NCI-H69 (cell line): ENCODE measurements around the gene OPRM1.
"Not testable (repeated sequence)": the region's sequence is repeated elsewhere in the genome, so short reads cannot be mapped to it uniquely, and the experiment has no call there.

Experiments used
- DNase-seq: peaks from one replicate; lab custom pipeline; 2025; lab: John Stamatoyannopoulos, UW

Gene OPRM1

GRCh38 chr6:154239392-154239791 lies 200.4 kb downstream of the OPRM1 start:
- DNase-seq: no peak

GRCh38 chr6:154241061-154241460 lies 202.0 kb downstream of the OPRM1 start:
- DNase-seq: not testable (repeated sequence)

DNA sequence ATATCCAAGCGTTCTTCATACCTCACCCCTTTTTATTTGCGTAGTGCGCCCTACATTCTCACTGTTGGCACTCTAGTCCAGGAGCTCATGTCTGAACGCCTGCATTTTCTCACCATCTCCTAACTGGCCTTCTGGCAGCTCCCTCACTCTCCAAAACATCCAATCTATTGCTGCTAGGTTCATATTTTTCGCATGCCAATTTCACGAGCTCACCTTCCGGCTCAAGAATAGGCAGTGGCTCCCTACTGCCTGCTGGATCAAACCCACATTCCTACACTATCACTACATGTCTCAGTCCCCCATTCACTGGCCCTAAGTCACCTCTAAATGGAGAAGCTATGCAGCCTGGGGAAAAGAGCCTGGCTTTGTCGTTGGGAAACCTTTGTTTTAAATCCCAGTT lies 202.5 kb downstream of the OPRM1 start:
- no peak for DNase-seq

GRCh38 chr6:154242617-154243357 lies 203.7 kb downstream of the OPRM1 start:
- DNase-seq: no peak

GRCh38 chr6:154243793-154244750 lies 205.0 kb downstream of the OPRM1 start:
- peak; percentile 60 for DNase-seq

DNA sequence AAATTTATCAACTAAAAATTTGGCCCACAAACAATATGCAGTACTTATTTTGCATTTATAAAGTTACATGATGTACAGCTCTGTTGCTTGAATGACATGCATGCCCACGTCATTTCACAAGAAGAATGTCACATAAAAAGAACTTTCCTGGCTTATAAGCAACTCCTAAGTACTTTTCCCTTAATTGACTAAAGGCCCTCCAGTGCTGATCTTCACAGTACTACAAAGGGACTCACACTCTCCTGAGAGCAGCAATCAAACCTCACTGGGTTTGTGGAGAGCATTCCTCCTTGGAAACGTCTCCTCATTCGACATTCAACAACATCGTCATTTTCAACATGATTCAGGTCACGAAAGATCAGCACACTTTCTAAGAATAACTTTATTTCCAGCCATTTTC lies 206.5 kb downstream of the OPRM1 start:
- no peak for DNase-seq

- DNase-seq: no peak
Observed at GRCh38 chr6:154246723-154247118, 207.7 kb downstream of the OPRM1 start.

GRCh38 chr6:154247119-154247861 lies 208.2 kb downstream of the OPRM1 start:
- DNase-seq: peak; percentile 46

DNA sequence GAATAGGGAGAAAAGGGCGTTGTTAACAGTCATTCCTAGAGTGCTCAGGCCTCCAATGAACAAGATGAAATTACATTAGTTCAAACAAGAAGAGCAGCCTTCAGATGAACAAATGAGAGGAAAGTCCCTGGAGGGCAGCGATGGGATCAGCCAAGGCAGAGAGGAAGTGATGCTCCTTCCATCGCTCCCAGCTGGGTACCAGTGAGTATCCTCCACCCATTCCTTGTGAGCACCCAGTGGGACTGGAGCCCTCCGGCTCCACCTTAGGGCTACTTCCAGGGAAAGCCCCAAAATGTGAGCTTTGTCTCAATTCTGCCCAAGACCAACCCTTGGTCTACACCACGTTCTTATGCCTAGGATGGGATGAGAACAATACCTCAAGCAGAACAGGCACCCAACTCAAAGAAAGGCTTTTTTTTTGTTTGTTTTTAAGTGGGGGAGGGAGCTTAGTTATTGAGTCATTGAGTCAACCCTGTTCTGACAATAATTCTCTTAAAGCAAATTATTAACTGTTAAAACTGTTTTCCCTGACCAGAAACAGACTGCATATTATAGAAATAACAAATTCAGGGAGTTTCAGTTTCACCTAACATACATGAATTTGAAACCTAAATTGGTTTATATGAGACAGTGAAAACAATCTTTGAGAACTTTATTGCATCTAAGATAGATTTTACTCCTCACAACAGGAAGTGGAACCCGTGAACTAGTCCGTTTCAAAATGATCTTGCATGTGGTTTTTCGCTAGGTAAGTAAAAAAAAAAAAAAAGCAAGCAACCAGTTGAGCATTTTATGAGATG lies 210.7 kb downstream of the OPRM1 start:
- no peak for DNase-seq

DNA sequence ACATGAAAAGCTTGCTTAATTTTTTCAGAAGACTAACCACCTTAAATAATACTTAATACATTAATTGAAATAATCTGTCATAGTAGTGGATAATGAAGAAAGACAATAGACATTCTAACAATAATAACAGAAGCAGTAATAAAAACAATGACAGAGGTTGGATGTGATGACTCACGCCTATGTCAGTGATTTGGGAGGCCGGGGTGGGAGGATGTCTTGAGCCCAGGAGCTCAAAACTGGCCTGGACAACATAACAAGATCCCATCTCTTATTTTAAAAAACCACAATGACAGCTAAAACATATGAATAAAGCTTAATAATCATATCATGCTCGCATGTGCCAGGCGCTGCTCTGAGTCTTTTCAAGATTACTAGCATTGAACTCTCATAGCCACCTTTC lies 212.1 kb downstream of the OPRM1 start:
- no peak for DNase-seq

DNA sequence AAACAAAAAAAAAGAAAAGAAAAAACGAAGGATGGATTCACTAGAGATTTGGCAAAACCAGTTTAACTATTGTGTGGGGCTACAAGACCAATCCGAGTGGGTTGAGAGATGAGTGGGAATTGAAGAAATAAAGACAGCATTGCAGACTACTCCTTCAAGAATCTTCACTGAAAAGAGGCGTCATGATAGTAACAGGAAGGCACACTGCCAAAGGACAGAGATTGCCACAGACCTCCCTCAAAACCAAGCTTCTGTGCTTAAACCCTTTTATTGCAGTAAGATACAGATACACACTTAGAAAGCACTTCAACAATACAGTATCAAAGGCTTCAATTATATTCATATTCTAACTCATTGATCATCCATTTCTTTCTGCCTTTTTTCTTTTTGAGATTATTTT lies 213.6 kb downstream of the OPRM1 start:
- DNase-seq: no peak

DNA sequence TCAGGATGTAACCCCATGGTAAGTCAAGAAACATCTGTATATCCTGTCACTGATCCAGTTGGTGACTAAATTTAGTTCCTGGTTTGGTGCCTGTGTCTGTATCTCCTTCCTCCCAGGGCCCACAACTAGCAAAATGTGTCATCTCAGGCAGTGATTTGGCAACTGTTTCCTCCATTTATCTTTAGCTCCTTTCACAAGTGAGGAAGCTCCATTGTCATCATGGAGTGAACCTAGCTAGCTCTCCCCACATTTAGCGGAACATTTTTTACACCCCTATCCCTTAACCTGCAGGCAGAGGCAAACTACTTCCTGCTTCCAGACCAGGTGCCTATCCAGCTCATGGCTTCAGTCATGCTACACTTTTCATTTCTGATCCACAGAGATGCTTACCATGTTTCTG lies 218.0 kb downstream of the OPRM1 start:
- no peak for DNase-seq

DNA sequence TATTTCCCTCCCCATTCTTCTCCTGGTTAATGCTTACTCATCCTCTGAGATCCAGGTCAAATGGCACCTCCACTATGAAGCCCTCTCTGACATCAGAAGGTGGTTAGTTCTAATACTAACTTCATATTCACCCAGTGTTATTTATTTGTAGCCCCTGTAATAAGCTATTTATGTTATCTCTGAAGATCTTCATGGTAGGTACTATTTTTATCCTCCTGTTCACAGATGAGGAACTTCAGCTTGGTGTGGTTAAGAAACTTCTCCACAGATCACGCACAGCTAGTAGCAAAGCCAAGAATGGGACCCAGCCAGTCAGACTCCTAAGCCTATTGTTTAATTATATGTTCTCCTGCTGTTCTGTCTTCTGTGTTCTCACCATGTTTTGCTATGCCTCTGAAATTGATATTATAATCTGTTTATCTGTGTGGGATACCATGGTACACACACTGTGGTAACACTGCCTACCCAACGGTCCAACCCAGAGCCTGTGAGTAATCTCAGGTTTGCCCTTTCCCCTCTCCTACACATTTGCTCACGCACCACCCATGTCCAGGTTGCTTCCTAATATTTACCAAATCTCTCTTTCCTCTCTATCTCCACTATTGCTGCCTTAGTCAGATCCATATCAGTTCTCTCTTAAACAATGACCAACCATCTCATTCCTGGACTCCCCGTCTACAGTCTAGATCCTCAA lies 219.2 kb downstream of the OPRM1 start:
- DNase-seq: peak; percentile 10

DNA sequence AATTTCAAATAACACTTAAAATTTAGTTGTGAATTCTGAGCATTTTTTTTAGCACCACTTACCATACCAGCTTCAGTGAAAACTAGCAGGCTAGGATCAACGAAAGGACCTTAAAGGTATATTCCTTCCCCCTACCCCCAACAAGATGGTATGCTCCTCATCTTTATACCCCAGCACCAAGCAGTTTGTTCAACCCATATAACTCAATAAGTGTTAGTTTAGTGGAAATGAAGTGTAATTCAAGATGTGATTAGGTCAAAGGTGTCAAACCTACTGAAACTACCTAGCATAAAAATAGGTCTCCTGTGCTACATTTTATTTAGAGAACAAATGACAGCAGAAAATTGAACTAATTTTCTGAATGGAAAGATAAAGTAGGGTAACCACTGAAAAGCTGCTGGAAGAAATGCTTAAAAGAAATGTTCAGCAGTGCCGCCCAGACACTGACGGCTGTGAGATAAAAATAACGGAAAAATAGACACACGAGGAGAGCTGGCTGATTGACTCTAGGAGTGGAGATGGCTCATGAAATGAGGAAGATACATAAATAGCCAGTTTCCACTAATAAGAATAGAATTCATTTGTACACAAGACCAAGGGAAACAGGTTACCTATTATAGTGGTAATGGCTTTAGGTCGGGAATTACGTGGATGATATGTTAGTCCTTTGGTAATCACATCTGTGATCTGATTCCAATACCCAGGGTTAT lies 222.8 kb downstream of the OPRM1 start:
- DNase-seq: no peak

- no peak for DNase-seq
Observed at GRCh38 chr6:154266560-154267099, 227.6 kb downstream of the OPRM1 start.

DNA sequence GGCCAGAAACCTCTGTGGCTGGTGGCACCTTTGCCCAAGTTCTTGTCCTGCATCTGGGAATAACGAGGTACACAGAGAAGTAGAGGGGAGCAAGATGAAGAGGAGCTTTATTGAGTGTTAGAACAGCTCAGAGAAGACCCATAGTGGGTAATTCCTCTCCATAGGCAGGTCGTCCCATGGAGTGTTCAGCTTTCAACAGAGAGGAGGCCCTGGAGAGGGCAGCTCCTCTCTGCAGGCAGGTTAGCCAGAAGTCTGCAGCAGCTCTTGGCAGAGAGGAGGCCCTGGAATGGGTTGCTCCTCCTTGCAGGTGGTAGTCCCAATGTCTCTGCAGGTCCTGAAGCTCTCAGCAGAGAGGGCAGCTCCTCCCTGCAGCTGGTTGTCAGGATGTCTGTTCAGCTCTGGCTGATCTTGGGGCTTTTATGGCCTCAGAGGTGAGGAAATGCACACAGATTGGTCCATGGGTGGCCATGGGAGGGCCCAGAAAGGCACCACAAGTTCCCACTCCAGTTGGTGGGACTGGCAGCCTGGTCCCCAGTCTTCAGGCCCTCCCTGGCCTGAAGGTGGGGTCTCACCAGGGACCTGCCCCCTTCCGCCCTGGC lies 228.6 kb downstream of the OPRM1 start:
- no peak for DNase-seq

- DNase-seq: no peak
Observed at GRCh38 chr6:154268486-154268885, 229.4 kb downstream of the OPRM1 start.

GRCh38 chr6:154274168-154274567 lies 235.1 kb downstream of the OPRM1 start:
- DNase-seq: no peak

- peak; percentile 72 for DNase-seq
Observed at GRCh38 chr6:154276810-154277628, 238.0 kb downstream of the OPRM1 start.
